Measurements from ENCODE around the gene PGAM4.
"Not testable (repeated sequence)": the region's sequence is repeated elsewhere in the genome, so short reads cannot be mapped to it uniquely, and the experiment has no call there.

The PGAM4 gene

DNA sequence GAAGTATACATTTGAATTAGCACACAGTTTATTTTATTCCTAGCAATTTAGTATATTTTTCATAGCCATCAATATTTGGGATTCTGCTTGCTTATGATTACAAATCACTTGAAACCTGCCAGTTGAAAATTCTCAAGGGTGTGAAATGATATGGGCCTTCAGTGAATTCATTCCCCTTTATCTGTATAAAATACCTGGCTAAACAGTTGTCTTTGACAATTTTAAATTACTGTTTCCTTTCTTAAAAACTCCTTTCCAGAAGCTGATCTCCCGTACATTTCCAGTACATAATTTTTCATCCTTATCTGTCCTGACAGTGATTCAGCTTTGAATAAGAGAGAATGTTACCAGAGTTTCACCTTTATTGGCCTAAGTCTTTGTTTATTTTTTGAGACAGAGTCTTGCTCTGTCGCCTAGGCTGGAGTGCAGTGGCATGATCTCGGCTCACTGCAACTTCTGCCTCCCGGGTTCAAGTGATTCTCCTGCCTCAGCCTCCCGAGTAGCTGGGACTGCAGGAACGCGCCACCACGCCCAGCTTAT, 45.0 kb downstream of the PGAM4 start:
- no peak for DNase-seq

- DNase-seq, result no peak
These were observed 46.7 kb downstream of the PGAM4 start for GRCh38 chrX:77922787-77923186.

DNA sequence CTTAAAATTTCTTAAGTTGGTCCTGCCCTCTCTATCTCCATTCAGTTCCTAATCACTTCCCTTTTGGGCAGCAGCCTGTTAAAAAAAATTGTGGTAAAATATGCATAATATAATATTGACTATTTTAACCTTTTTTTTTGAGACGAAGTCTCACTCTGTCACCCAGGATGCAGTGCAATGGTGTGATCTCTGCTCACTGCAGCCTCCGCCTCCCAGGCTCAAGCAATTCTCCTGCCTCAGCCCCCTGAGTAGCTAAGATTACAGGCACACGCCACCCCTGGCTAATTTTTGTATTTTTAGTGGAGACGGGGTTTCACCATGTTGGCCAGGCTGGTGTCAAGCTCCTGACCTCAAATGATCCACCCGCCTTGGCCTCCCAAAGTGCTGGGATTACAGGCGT, 50.1 kb downstream of the PGAM4 start:
- DNase-seq, result not testable (repeated sequence)

DNA sequence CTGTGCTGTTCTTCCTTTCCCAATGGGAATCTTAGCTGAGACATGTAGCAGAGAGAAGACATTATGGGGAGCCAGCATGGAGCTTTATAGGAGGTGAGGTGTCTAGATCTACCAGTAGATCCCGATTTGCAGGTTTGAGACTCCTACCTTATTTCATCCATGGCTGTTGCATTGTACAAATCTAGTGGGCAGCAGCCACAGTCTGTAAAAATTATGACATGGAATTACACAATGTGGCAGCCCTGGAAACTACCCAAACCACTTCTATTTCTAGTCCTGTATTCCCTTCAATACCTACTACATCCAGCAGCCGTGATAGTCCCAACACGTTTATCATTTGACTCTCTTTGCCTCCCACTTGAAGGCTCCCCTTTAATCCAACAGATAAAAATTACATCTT, 50.9 kb downstream of the PGAM4 start:
- DNase-seq, result no peak

Data from NCI-H1048 (cell line).